Dedifferentiated amniotic fluid mesenchymal stem cell (primary cell): Measurements from ENCODE around the gene TNFRSF21.
A peak's percentile ranks its signal among the peaks of the same experiment; 100 is the strongest.
"Not testable (repeated sequence)": the region's sequence is repeated elsewhere in the genome, so short reads cannot be mapped to it uniquely, and the experiment has no call there.

Experiments used
- DNase-seq: peaks from one replicate; pipeline ENCODE4 v3.0.0-alpha.2; 2016; ENCODE audit errors: extremely low spot score

TNFRSF21 gene

DNA sequence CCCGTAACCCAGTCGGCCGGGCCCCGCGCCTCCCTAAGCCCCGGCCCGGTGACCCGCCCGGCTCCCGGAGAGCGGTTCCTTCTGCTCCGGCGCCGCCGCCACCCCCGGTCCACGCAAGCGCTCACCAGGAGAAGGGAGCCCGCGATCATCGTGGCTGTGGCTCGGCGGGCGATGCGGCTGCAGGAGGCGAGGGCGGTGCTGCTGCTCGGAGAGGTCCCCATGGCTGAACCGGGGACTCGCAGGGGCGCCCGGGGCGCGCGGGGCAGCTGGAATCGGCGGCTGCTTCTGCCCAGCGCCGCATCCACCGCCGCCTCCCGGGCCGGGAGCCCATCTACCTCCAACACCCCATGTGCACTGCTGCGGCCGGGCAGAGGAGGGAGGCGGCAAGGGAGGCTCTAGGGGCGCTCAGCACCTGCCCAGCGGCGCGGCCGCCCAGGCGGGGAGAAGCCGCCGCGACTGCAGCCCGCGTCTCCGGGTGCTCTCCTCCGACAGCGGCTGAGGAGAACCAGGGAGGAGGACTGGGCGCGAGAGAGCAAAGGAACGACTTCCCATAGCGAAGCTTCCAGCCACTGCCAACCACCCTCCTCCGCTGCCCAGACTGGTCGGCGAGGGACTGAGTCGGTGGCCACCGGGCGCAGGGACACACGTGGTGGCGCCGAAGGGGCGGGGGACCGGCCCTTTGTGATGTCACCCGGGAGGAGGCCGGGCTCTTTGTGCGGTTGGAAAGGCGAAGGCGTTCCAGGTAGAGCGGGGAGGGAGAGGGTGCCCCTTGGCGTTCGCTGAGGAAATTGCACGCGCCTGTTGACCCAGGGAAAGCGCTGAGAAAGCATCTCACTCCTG, at the start of gene TNFRSF21:
Gene TNFRSF21 (minus strand): TSS at position 615 of the 840 bp plus-strand sequence. CDS start 394 bp downstream, at position 221.
- peak; percentile 93 for DNase-seq

DNA sequence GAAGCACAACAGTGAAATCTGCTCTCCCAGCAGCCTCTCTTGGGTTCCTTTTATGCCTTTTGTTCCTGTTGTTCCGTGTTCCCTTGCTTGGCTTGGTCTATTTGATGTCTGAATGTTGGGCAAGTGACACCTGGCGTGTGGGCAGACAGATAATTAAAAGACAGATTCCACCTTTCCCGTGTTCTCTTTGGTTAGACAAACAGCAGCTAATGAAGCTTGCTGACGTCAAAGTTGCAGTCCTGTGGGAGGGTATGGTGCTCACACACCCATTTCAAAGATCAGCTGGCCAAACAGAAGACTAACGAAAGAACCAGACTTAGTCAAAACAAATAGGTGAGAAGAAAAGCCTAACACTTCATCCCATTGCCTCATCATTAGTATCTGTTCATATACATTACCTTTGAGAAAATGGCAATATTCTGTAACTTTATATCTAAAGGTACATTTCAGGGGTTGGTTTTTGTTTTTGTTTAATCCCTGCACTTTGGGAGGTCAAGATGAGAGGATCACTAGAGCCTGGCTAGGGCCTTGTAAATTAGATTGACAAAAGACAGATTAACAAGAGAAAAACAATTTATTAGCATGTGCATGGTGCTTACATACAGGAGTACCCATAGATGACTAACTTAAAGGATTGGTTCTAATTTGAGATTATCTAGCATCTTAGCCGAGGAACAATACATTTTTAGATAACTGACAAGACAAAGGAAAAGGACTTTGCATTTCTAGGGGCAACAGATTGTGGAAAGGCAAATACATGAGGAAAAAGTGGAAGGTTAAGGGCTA, 48.9 kb upstream of the TNFRSF21 start:
- DNase-seq: no peak

DNA sequence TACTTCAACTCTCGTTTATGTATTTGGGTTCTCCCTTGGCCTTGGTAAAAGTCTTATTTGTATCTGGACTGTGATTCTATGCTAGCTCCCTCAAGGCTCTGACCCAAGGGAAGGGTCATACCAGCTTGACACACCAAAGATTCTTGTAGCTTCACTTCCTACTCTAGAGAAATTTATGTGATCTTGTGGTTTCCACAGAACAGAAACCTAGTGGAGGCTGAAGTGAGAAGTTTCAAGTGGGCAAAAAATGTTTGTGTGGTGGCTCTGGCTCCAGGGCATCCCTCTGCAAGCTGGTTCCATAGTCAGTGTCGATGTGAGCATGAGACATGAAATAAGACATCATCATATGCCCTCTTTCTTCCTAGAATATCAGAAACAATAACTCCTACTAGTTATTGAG, 48.1 kb upstream of the TNFRSF21 start:
- no peak for DNase-seq

GRCh38 chr6:47355496-47355895, 45.8 kb upstream of the TNFRSF21 start:
- no peak for DNase-seq

DNA sequence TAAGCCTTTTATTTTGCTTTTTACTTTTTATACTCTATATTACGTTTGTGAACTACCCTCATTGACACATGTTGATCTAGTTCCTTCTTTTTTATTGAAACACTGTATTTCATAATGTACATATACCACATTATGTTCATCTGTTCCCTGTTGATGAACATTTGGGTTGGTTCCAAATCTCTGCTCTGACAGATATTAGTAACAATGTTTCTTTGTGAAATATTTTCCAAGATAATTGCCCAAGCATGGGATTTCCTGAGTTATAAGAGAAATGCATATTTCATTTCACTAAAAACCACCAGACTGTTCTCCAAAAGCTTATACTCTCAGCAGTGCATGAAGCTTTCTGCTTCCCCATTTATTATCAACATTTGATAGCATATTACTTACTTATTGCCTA, 44.2 kb upstream of the TNFRSF21 start:
- no peak for DNase-seq

DNA sequence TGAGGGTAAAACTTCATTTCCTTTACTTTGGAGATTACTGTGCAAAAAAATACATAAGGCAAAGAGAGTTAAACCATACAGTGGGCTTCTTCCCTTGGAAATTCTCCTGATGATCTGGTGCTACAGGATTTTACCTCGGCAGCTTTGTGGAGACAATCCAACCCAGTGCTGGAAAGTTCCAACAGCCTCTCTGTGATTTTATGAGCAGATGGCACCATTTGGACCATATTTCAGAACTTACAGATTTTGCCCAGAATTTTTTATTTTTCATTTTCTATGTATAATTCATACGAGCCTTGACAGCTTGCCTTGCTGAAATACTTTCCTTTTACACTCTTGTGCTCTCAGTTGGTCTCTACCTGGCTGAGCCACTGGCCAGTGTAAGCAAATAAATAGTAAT, 43.3 kb upstream of the TNFRSF21 start:
- no peak for DNase-seq

GRCh38 chr6:47352194-47352920, 42.7 kb upstream of the TNFRSF21 start:
- no peak for DNase-seq

GRCh38 chr6:47351621-47352020, 41.9 kb upstream of the TNFRSF21 start:
- no peak for DNase-seq

DNA sequence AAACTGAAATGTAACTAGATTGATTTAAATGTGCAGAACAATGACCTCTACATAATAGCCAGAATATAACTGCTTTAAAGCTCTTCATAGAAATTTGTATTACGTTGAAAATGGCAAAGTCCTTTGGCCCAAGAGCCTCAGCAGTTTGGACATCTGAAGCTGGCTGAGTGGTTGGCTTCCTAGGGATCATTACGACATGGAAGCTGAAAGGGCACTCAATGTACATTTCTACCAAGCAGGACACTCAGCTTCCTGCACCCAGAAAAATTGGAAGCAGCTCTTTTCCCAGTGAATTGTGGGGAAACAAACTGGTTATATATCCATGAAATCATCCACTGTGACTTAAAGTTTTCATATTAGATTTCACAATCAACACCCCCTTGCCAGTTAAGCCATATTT, 40.2 kb upstream of the TNFRSF21 start:
- no peak for DNase-seq

DNA sequence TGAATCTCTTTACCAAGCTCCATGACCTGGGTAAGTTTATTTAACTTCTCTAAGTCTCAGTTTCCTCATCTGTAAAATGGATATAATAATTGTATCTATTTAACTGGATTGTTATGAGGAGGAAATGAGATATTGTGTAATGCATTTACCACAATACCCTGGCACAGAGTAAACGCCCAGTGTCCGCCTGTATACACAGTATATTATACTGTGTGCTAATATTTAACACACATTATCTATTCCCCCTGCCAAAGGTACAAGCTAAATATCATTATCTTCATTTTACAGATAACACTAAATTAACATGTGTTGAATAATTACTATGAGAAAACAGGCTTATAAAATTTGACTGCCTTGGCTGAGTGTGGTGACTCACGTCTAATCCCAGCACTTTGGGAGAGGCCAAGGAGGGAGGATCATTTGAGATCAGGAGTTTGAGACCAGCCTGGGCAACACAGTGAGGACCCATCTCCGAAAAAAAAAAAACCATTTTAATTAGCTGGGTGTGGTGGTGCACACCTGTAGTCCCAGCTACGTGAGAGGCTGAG, 38.7 kb upstream of the TNFRSF21 start:
- no peak for DNase-seq

- DNase-seq: no peak
These were observed 36.1 kb upstream of the TNFRSF21 start for GRCh38 chr6:47345761-47346160.

DNA sequence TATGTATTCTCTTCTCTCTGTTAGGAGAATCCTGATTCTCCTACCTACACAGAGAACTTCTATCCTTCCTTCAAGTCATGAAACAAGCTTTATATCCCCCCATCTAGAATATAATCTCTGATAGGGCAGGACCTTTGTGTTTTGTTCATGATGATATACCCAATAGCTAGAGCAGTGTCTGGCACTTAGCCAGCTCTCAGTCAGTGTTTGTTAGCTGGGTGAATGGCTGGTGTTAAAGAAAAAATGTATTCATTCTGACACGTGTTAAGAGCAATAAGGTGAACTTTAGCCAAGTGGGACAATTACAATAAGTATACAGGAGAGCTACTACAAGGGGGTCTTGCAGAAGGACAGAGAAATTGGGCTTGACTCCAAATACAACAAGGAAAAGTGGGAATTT, 34.3 kb upstream of the TNFRSF21 start:
- no peak for DNase-seq

- no peak for DNase-seq
These were observed 33.9 kb upstream of the TNFRSF21 start for GRCh38 chr6:47343600-47343999.

DNA sequence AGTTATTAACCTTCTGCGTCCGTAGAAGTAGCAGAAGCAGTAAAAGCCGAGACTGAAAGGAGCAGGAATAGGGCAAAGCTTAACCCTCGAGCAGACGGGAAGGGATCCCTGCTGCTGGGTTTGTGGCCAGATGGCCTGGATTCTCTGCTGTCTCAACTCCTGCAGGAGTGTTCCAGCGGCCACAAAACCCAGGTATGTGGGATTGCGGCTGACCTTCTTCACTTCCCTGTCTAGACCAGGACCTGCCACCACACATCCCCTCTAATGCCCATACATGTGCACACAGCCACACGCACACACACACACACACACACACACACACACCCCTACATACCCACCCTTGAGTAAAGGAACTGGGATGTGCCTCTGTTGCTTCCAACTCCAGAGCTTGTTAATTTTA, 33.1 kb upstream of the TNFRSF21 start:
- no peak for DNase-seq

DNA sequence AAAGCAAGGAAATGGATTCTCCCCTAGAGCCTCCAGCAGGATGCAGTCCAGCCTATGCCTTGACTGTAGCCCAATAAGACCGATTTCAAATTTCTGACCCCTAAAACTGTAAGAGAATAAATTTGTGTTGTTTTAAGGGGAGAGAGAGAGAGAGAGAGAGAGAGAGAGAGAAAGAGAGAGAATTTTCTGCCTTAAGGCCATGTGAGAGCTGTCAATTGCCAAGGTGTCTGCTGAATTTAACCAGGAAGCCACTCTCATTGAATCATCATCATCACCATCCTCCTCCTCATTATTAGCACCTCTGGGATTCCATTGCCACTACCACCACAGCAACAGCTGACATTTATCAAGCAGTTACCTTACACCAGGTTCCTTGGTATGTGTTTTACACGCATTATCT, 27.8 kb upstream of the TNFRSF21 start:
- no peak for DNase-seq

- no peak for DNase-seq
These were observed 26.6 kb upstream of the TNFRSF21 start for GRCh38 chr6:47336334-47336733.

DNA sequence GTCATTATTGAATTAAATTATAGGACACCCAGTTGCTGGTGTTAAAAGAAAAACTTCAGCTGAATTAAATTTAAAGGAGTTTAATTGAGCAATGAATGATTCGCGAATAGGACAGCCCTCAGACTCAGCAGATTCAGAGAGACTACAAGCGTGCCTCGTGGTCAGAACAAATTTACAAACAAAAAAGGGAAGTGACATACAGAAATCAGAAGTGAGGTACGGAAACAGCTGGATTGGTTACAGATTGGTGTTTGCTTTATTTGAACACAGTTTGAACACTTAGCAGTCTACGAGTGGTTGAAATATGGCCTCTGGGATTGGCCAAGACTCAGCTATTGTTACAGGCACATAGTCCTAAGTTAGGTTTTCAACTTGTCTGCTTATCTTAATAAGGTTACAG, 25.8 kb upstream of the TNFRSF21 start:
- no peak for DNase-seq

DNA sequence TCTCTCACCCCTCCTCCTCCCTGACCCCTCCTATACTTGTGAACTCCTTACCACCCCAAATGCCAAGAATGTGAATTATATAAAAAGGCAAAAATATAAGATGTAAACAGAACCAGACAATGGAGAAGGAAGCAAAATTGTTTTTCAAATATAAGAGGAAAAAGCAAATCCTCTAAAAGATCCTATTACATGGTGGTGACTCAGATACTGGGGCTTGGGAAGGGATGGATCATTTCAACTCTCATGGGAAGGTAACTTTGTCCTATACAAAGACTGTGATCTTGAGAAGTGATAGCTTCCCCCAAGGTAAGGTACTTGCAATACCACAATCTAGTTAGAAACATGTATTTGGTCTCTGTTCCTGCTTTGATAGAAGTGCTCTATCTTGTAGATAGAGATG, 24.6 kb upstream of the TNFRSF21 start:
- no peak for DNase-seq

GRCh38 chr6:47328606-47329005, 18.9 kb upstream of the TNFRSF21 start:
- not testable (repeated sequence) for DNase-seq

GRCh38 chr6:47328139-47328538, 18.4 kb upstream of the TNFRSF21 start:
- not testable (repeated sequence) for DNase-seq

DNA sequence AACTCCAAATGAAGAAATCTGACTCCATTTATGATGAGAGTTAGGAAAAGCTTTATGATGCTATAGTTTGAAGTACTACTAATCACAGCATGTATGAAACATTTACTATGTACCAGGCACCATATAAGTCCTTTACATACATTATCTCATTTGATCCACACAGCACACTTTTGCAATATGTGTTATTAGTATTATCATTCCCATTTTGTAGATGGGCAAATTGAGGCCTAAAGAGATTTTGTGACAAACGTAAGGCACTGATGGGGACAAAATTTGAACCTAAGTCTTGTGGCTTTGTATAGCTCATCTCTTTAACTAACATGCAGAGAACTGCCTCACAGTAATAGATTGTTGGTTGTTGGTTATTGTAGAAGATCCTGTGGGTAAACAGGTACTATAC, 14.2 kb upstream of the TNFRSF21 start:
- no peak for DNase-seq

DNA sequence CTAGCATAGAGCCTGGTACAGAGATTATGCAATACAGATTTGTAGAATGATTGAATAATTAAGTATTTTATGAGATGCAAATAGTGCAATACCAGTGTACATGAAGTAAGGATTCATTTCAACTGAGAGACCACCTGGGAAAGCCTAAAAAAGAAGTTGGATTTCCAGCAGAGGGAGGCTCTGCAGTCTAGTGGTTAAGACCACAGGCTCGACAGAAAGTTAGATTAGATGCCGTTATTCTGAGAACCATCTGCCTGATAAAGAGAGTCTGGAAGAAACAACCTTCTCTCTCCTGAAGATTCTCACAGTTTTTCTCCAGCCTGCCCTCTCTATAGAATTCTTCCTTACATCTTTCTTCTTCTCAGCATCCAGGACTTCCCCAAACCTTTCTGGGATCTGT, 13.6 kb upstream of the TNFRSF21 start:
- DNase-seq: no peak
